B cell (primary cell): ENCODE data around the gene BMP7. TPM values are rescaled to one million over a fixed set of nuclear protein-coding genes. Genes with fewer than 3 reads are reported as not detected.

Experiments used
- ATAC-seq: fragments of 200-7000 bp; cut with Tn5 transposase; one replicate; pipeline ENCODE4 v1.10.0; 2021; ENCODE audit warnings: low read depth, mild to moderate bottlenecking, moderate number of reproducible peaks, moderate library complexity
- CTCF ChIA-PET: fragments of 350-600 bp; sonication (Branson Sonifier 250); formaldehyde crosslinking; loops from one replicate; lab custom pipeline; 2021; ENCODE audit warnings: antibody characterized with exemption, inconsistent platforms; lab: Charles Lee
- POLR2A ChIA-PET: fragments of 350-600 bp; sonication (Branson Sonifier 250); formaldehyde crosslinking; loops from one replicate; lab custom pipeline; 2021; ENCODE audit warnings: antibody characterized with exemption; lab: Charles Lee
- DNase-seq: peaks from one replicate; pipeline ENCODE4 v3.0.0; 2013
- H2AFZ ChIP-seq: 2 replicates; pipeline ENCODE4 v1.6.1; 2012; ENCODE audit warnings: mild to moderate bottlenecking, low read depth, low read length; ENCODE audit not compliant: insufficient read depth, poor library complexity, severe bottlenecking
- H3K27ac ChIP-seq, 2 donors: 1 replicate in 1 of 2; 2 replicates in 1 of 2; pipeline ENCODE4 v1.5.1; 2012 to 2013; ENCODE audit warnings: low read length in 2 of 2, mild to moderate bottlenecking in 2 of 2, moderate library complexity in 1 of 2
- H3K27me3 ChIP-seq, 4 experiments: fragments of 200-600 bp in 1 of 4; sonication (generic) in 1 of 4; replicated peaks in 1 of 4; 1 replicate in 2 of 4; 2 replicates in 2 of 4; pipeline versions ENCODE4 v1.6.1 to v1.7.0; 2013 to 2016; ENCODE audit warnings: low read length in 3 of 4, mild to moderate bottlenecking in 2 of 4, mixed read lengths in 1 of 4, moderate library complexity in 1 of 4; ENCODE audit not compliant: insufficient read depth in 4 of 4, control insufficient read depth in 3 of 4; ENCODE audit errors: control extremely low read depth in 1 of 4
- H3K36me3 ChIP-seq, 2 experiments: replicated peaks in 1 of 2; 1 replicate in 1 of 2; 2 replicates in 1 of 2; pipeline versions ENCODE4 v1.6.1 to v1.7.1; 2013; ENCODE audit warnings: low read length in 1 of 2; ENCODE audit not compliant: insufficient read depth in 2 of 2, control insufficient read depth in 1 of 2; ENCODE audit errors: control extremely low read depth in 1 of 2, extremely low read depth in 1 of 2
- H3K4me1 ChIP-seq, 2 donors: fragments of 200-600 bp in 1 of 2; sonication (generic) in 1 of 2; 1 replicate in 1 of 2; 2 replicates in 1 of 2; pipeline versions ENCODE4 v1.5.1 to v1.6.1; 2013 to 2017; ENCODE audit warnings: low read length in 2 of 2; ENCODE audit not compliant: control insufficient read depth in 2 of 2, insufficient read depth in 2 of 2
- H3K4me2 ChIP-seq: replicated peaks from 2 replicates; pipeline ENCODE3; 2012; ENCODE audit warnings: mild to moderate bottlenecking, low read depth, low read length; ENCODE audit not compliant: poor library complexity, severe bottlenecking
- H3K4me3 ChIP-seq, 5 experiments: fragments of 200-600 bp in 1 of 5; sonication (generic) in 1 of 5; 1 replicate in 3 of 5; 2 replicates in 2 of 5; pipeline versions ENCODE4 v1.5.1 to v1.7.0; 2011 to 2016; ENCODE audit warnings: low read length in 4 of 5, mild to moderate bottlenecking in 4 of 5, low read depth in 2 of 5, control low read depth in 1 of 5, moderate library complexity in 1 of 5; ENCODE audit not compliant: insufficient read depth in 1 of 5; ENCODE audit errors: control extremely low read depth in 1 of 5, extremely low read depth in 1 of 5
- H3K79me2 ChIP-seq: fragments of 200-600 bp; sonication (generic); one replicate; pipeline ENCODE4 v1.6.0; 2016; ENCODE audit warnings: low read length; ENCODE audit not compliant: control insufficient read depth, insufficient read depth
- H3K9ac ChIP-seq: fragments of 200-600 bp; sonication (generic); 2 replicates; pipeline ENCODE4 v1.6.1; 2017; ENCODE audit warnings: mild to moderate bottlenecking, low read length, moderate library complexity
- H3K9me3 ChIP-seq, 3 donors: one replicate each; pipeline versions ENCODE4 v1.6.1 to v1.7.1; 2013; ENCODE audit warnings: low read length in 2 of 3; ENCODE audit not compliant: control insufficient read depth in 2 of 3, insufficient read depth in 1 of 3; ENCODE audit errors: control extremely low read depth in 1 of 3
- H4K20me1 ChIP-seq: 2 replicates; pipeline ENCODE4 v1.6.0; 2012; ENCODE audit warnings: mild to moderate bottlenecking, low read length; ENCODE audit not compliant: insufficient read depth, control insufficient read depth, poor library complexity, severe bottlenecking
- H3K27ac Mint-ChIP-seq: one replicate; pipeline ENCODE4 v1.8.0; 2021; ENCODE audit warnings: mixed read lengths
- H3K27me3 Mint-ChIP-seq: one replicate; pipeline ENCODE4 v1.8.0; 2021; ENCODE audit warnings: mixed read lengths
- H3K4me1 Mint-ChIP-seq: one replicate; pipeline ENCODE4 v1.8.0; 2021; ENCODE audit warnings: mixed read lengths
- H3K4me3 Mint-ChIP-seq: one replicate; pipeline ENCODE4 v1.8.0; 2021; ENCODE audit warnings: mixed read lengths
- H3K9me3 Mint-ChIP-seq: one replicate; pipeline ENCODE4 v1.8.0; 2022; ENCODE audit warnings: mixed read lengths; ENCODE audit not compliant: insufficient read depth
- EZH2 ChIP-seq: IDR thresholded peaks from 2 replicates; pipeline ENCODE4 v1.6.1; 2012; ENCODE audit warnings: borderline replicate concordance, low read depth, mild to moderate bottlenecking, moderate library complexity, low read length; ENCODE audit not compliant: insufficient read depth, poor library complexity, severe bottlenecking
- WGBS: methylation state at CpG from one replicate; pipeline ENCODE4 v1.1.5; 2013; ENCODE audit warnings: missing lambda C conversion rate; ENCODE audit not compliant: insufficient coverage; 5-methylcytosine and 5-hydroxymethylcytosine counted together
- intact Hi-C: fragments of 100-400 bp; cut with micrococcal nuclease; formaldehyde crosslinking; loops from one replicate; pipeline ENCODE4 v1.10.0; 2022
- polyA plus RNA-seq: library from polyadenylated mRNA; depleted of rRNA; stranded (reverse); fragments of >200 nt; gene quantifications from 2 replicates; pipeline ENCODE4 v1.2.3, GENCODE V29; 2012
- total RNA-seq, 2 donors: library from RNA; stranded (reverse); fragments of 120-200 nt in 1 of 2; gene quantifications; 1 replicate in 1 of 2; 2 replicates in 1 of 2; pipeline versions ENCODE4 v1.2.3 to v1.2.4, GENCODE V29; 2013 to 2022
- TF ChIP-seq, protein P1 (sequence below): fragments of 200-600 bp; IDR thresholded peaks from one replicate; pipeline ENCODE4 v1.8.0; 2022; ENCODE audit warnings: antibody characterized with exemption, mild to moderate bottlenecking

BMP7 gene
- total and polyA plus RNA-seq, 2 donors (not counting 1 experiment from before 2014, with no cell fraction given) = not detected

DNA sequence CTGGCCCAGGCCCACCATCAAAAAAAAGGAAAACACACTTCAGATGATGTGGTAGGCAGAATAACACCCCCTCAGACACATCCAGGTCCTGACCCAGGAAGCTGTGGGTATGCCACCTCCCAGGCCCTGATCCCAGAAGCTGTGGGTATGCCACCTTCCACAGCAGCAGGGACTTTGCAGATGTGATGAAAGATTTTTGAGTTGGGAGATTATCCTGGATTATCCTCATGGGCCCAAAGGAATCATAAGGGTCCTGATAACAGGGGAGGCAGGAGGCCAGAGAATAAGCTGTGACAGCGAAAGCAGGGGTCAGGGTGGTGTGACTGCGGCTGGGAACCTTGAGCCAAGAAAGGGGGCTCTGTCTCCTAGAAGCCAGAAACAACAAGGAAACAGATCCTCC is 55.0 kb downstream of the BMP7 start:
- intact Hi-C loops = no loop called here
- ChIA-PET POLR2A (no interaction called here), CTCF (no interaction called here)
- Histone ChIP-seq H2AFZ (no peak overlapping the region), H3K4me3 (no peak overlapping the region), H3K4me2 (no peak overlapping the region), H3K27me3 (no peaks in the 10 kb centered on the region), H3K9me3 (peaks cover 0 to 4% (median 0%) of the 10 kb centered on the region in 3 donors), H3K4me1 (no peaks in the 10 kb centered on the region), H3K27ac (no peak overlapping the region), H4K20me1 (no peaks in the 10 kb centered on the region), H3K79me2 (no peaks in the 10 kb centered on the region), H3K36me3 (no peaks in the 10 kb centered on the region), H3K9ac (no peak overlapping the region)
- no peak for ATAC-seq
- no peak overlapping the region for H3K4me3 Mint-ChIP-seq
- peaks cover 5% of the 10 kb centered on the region for H3K9me3 Mint-ChIP-seq
- H3K27me3 Mint-ChIP-seq = peaks cover 22% of the 10 kb centered on the region
- H3K4me1 Mint-ChIP-seq = no peaks in the 10 kb centered on the region
- TF ChIP-seq, protein P1, sequence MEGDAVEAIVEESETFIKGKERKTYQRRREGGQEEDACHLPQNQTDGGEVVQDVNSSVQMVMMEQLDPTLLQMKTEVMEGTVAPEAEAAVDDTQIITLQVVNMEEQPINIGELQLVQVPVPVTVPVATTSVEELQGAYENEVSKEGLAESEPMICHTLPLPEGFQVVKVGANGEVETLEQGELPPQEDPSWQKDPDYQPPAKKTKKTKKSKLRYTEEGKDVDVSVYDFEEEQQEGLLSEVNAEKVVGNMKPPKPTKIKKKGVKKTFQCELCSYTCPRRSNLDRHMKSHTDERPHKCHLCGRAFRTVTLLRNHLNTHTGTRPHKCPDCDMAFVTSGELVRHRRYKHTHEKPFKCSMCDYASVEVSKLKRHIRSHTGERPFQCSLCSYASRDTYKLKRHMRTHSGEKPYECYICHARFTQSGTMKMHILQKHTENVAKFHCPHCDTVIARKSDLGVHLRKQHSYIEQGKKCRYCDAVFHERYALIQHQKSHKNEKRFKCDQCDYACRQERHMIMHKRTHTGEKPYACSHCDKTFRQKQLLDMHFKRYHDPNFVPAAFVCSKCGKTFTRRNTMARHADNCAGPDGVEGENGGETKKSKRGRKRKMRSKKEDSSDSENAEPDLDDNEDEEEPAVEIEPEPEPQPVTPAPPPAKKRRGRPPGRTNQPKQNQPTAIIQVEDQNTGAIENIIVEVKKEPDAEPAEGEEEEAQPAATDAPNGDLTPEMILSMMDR = no peak
- no peak for TF ChIP-seq EZH2
- H3K27ac Mint-ChIP-seq = no peak overlapping the region
- no peak for DNase-seq
- 90% methylated on average over 2 of the region's 2 CpGs for WGBS

GRCh38 chr20:57210911-57211280 is 55.5 kb downstream of the BMP7 start:
- POLR2A ChIA-PET = no interaction called here
- ATAC-seq (no peak), DNase-seq (no peak)
- Histone ChIP-seq H4K20me1 (no peaks in the 10 kb centered on the region), H3K4me3 (no peak overlapping the region), H3K9ac (no peak overlapping the region), H3K36me3 (no peaks in the 10 kb centered on the region), H3K79me2 (no peaks in the 10 kb centered on the region), H3K27me3 (no peaks in the 10 kb centered on the region), H3K4me2 (no peak overlapping the region), H2AFZ (no peak overlapping the region), H3K9me3 (peaks cover 0 to 4% (median 0%) of the 10 kb centered on the region in 3 donors), H3K27ac (no peak overlapping the region), H3K4me1 (no peaks in the 10 kb centered on the region)
- no peak overlapping the region for H3K27ac Mint-ChIP-seq
- CTCF ChIA-PET = no interaction called here
- no peaks in the 10 kb centered on the region for H3K4me1 Mint-ChIP-seq
- peaks cover 5% of the 10 kb centered on the region for H3K9me3 Mint-ChIP-seq
- no peak overlapping the region for H3K4me3 Mint-ChIP-seq
- intact Hi-C loops = no loop called here
- H3K27me3 Mint-ChIP-seq = peaks cover 22% of the 10 kb centered on the region
- TF ChIP-seq EZH2 = no peak
- TF ChIP-seq, protein P1 = no peak
- 100% methylated on average over 3 of the region's 8 CpGs for WGBS
